ENCODE results near the gene SF3A1. TPM values are rescaled to one million over a fixed set of nuclear protein-coding genes. Genes with fewer than 3 reads are reported as not detected.
A peak's percentile ranks its signal among the peaks of the same experiment; 100 is the strongest.

Gene SF3A1
- total and polyA plus RNA-seq, 2 of the 8 experiments (the other 6 are each of a cell fraction or from before 2014, with no cell fraction given) = 27.8 to 285 TPM

DNA sequence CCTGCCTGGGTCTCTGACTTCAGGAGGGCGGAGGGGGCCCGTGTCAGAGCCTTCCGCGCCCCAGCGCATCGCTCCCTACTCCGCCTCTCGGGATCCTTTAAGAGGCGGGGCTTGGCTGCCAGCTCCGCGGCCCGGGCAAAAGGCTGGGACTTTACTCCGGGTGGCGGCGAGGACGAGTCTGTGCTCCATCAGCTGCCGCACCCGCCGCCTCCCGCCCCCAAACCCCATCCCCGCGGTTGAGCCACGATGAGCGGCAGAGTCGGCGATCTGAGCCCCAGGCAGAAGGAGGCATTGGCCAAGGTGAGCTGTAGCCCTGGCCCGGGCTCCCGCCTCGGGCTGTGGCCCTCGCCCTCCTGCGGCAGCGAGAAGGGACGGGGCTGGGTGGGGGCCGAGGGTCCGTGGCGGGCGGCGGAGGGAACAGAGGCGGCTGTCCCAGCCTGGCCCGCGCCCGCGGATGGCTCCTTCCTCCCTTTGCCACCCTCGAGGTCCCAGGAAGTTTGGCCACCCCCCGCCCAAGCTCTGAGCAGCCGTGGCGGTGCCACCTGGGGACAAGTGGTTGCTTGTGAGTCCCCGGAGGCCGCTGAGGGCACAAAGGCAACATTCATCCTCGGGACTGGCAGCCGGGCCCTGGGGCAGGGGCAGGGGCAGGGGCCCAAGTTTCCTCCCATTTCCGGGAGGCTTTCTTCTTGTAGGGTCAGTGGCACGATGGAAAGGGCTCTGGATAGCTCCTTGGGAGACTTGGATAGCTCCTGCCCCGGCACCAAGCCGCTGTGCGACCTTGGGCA is 40.4 kb upstream of the SF3A1 start, which contains the start of gene SEC14L2:
SEC14L2 (plus strand) TSS at position 148 of the 785 bp plus-strand sequence; CDS start at position 247, 99 bp downstream.
- Histone ChIP-seq H3K18ac (ENCODE audit: extremely low read depth, low read length) (no peak within 1 kb of the TSS; the same call in none of the 2 replicates), H3K9ac (replicated peaks in 1 of 4; ENCODE audit: extremely low read depth in 1 of 4, low read depth in 3 of 4, low read length in 3 of 4) (peak within 1 kb of the TSS in 3 of 4 experiments; percentile 13 to 52 (median 13); a peak in 3 of 7 replicates), H3K14ac (ENCODE audit: insufficient read length) (no peak within 1 kb of the TSS), H3K23me2 (ENCODE audit: low read depth, low read length) (peaks cover 8% of the 10 kb centered on the region; the same call in 1 of the 2 replicates), H3K4me1 (replicated peaks in 1 of 4; ENCODE audit: control insufficient read depth in 3 of 4, insufficient read depth in 4 of 4, low read length in 3 of 4) (peaks cover 6 to 20% (median 10%) of the 10 kb centered on the region in 4 experiments), H3K4me3 (ENCODE audit: extremely low read depth in 1 of 4, insufficient read depth in 2 of 4, low read depth in 3 of 4, low read length in 4 of 4) (peak within 1 kb of the TSS; percentile 48 to 74 (median 64)), H3K36me3 (ENCODE audit: control insufficient read depth in 2 of 4, insufficient read depth in 4 of 4, low read length in 3 of 4) (no peaks in the 10 kb centered on the region), H2AK5ac (ENCODE audit: low read depth, low read length) (0 out of 2 replicates have a peak within 1 kb of the TSS, but pooled peaks have one; percentile 10), H3K79me1 (ENCODE audit: low read depth, low read length) (no peaks in the 10 kb centered on the region), H2BK15ac (ENCODE audit: low read length) (peak within 1 kb of the TSS; percentile 72; the same call in 1 of the 2 replicates), H3K4me2 (ENCODE audit: insufficient read depth in 1 of 2, low read depth in 2 of 2, low read length in 2 of 2) (peak within 1 kb of the TSS; percentile 59 to 75), H2BK20ac (ENCODE audit: low read length) (no peak within 1 kb of the TSS), H2BK12ac (ENCODE audit: low read depth, low read length) (peak within 1 kb of the TSS; percentile 20; the same call in 1 of the 2 replicates), H3K27me3 (replicated peaks in 1 of 4; ENCODE audit: control insufficient read depth in 3 of 4, extremely low read depth in 1 of 4, insufficient read depth in 3 of 4, low read length in 3 of 4) (peaks cover 2 to 16% (median 8%) of the 10 kb centered on the region in 4 experiments; a peak in 6 of 7 replicates), H2BK120ac (replicated peaks; ENCODE audit: low read depth, low read length) (no peak within 1 kb of the TSS), H3K4ac (replicated peaks; ENCODE audit: insufficient read length, low read depth, low read length) (no peak within 1 kb of the TSS), H4K20me1 (replicated peaks in 1 of 2; ENCODE audit: control insufficient read depth in 1 of 2, insufficient read depth in 2 of 2, low read length in 2 of 2) (peaks cover 0 to 6% of the 10 kb centered on the region in 2 experiments), H2AFZ (ENCODE audit: low read length) (peak within 1 kb of the TSS; percentile 15; the same call in 1 of the 2 replicates), H3K9me3 (ENCODE audit: insufficient read depth in 2 of 2, low read depth in 1 of 2, low read length in 1 of 2) (no peaks in the 10 kb centered on the region), H3K56ac (replicated peaks; ENCODE audit: insufficient read length, low read depth, low read length) (no peak within 1 kb of the TSS), H4K8ac (ENCODE audit: extremely low read depth, insufficient read depth, low read length) (no peak within 1 kb of the TSS), H4K5ac (ENCODE audit: insufficient read length, low read depth, low read length) (no peak within 1 kb of the TSS), H3K27ac (ENCODE audit: low read depth, low read length) (no peak within 1 kb of the TSS), H3K79me2 (ENCODE audit: control insufficient read depth in 1 of 2, insufficient read depth in 2 of 2, low read length in 2 of 2) (no peaks in the 10 kb centered on the region), H2BK5ac (ENCODE audit: low read depth, low read length) (no peak within 1 kb of the TSS), H3K23ac (ENCODE audit: insufficient read length) (no peak within 1 kb of the TSS), H4K91ac (replicated peaks; ENCODE audit: insufficient read length, low read length) (peak within 1 kb of the TSS; percentile 86)
- WGBS, 2 experiments (ENCODE audit: extremely low coverage in 1 of 2, insufficient coverage in 1 of 2, insufficient read length in 1 of 2, insufficient replicate concordance in 2 of 2, low coverage in 1 of 2, low lambda C conversion rate in 2 of 2, missing lambda C conversion rate in 1 of 2) = 5% methylated on average over 39 of the region's 56 CpGs; no CpG with 5 or more reads in 1 of the 2 experiments
- CTCF ChIA-PET (ENCODE audit: partially characterized antibody) = interaction anchor here (0.8 to 12.0 kb wide), 11 partner anchors 9 to 89 kb away, joined by 3 to 164 read pairs (median 3); partner anchors contain the start of gene MTFP1
- DNase-seq (ENCODE audit: low read depth in 1 of 2, low spot score in 2 of 2) (peak in 1 of 2 experiments; percentile 83), FAIRE-seq (no peak)
- POLR2A ChIA-PET (ENCODE audit: partially characterized antibody) = interaction anchor here (0.6 to 6.5 kb wide), 10 partner anchors 9 to 892 kb away, joined by 3 to 39 read pairs (median 4); partner anchors contain the start of genes CCDC157, MTFP1 and SF3A1
- TF ChIP-seq ZNF274 (IDR thresholded peaks at IDR 0.05; ENCODE audit: borderline replicate concordance, extremely low read depth, low read length) (no peak), ASH2L (IDR thresholded peaks at IDR 0.05; ENCODE audit: low read length) (peak; percentile 33), POLR2A (IDR thresholded peaks at IDR 0.05; ENCODE audit: control extremely low read depth in 1 of 2, low read depth in 2 of 2, low read length in 2 of 2) (0 out of 3 replicates have a peak, but pooled peaks of 1 of the 2 experiments have one; percentile 43), PHF8 (conservative IDR thresholded peaks at IDR 0.05; ENCODE audit: low read depth, low read length) (0 out of 2 replicates have a peak, but pooled peaks have one; percentile 45), SIN3A (conservative IDR thresholded peaks at IDR 0.05 in 1 of 2, IDR thresholded peaks at IDR 0.05 in 1 of 2; ENCODE audit: low read depth in 1 of 2, low read length in 2 of 2) (peak in 1 of 2 experiments; percentile 29; a peak in 1 of 4 replicates), CHD2 (IDR thresholded peaks at IDR 0.05; ENCODE audit: low read length) (peak; percentile 26; the same call in 1 of the 2 replicates), TAF1 (IDR thresholded peaks at IDR 0.05; ENCODE audit: low read depth, low read length) (peak; percentile 67; the same call in 1 of the 2 replicates), KDM4A (IDR thresholded peaks at IDR 0.05; ENCODE audit: low read depth, low read length, severe bottlenecking) (peak; percentile 66)
- TF ChIP-seq, protein P1, sequence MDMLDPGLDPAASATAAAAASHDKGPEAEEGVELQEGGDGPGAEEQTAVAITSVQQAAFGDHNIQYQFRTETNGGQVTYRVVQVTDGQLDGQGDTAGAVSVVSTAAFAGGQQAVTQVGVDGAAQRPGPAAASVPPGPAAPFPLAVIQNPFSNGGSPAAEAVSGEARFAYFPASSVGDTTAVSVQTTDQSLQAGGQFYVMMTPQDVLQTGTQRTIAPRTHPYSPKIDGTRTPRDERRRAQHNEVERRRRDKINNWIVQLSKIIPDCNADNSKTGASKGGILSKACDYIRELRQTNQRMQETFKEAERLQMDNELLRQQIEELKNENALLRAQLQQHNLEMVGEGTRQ (IDR thresholded peaks at IDR 0.05; ENCODE audit: low read length) = no peak
